Measurements from ENCODE around the gene LSM12.
A peak's percentile ranks its signal among the peaks of the same experiment; 100 is the strongest.

LSM12 gene

GRCh38 chr17:44075598-44076293, 9.3 kb upstream of the LSM12 start:
- peaks cover 39% of the 10 kb centered on the region for H3K36me3 ChIP-seq (ENCODE audit: control insufficient read depth, insufficient read depth, low read length)
- no peak overlapping the region for H3K4me3 ChIP-seq (replicated peaks; ENCODE audit: low read depth, low read length)

GRCh38 chr17:44074911-44075285, 8.4 kb upstream of the LSM12 start:
- Histone ChIP-seq H3K4me3 (replicated peaks; ENCODE audit: low read depth, low read length) (no peak overlapping the region), H3K36me3 (ENCODE audit: control insufficient read depth, insufficient read depth, low read length) (peaks cover 31% of the 10 kb centered on the region), H3K27me3 (replicated peaks; ENCODE audit: control insufficient read depth, insufficient read depth, low read length) (no peaks in the 10 kb centered on the region)
- DNase-seq (ENCODE audit: extremely low read depth, insufficient read length) = no peak
- TF ChIP-seq CTCF (IDR thresholded peaks at IDR 0.05; ENCODE audit: insufficient read depth, low read length, poor library complexity, severe bottlenecking) = no peak

More at GRCh38 chr17:44075598-44076293, 9.3 kb upstream of the LSM12 start:
- no peak for DNase-seq (ENCODE audit: extremely low read depth, insufficient read length)
- no peak for TF ChIP-seq CTCF (IDR thresholded peaks at IDR 0.05; ENCODE audit: insufficient read depth, low read length, poor library complexity, severe bottlenecking)
- no peaks in the 10 kb centered on the region for H3K27me3 ChIP-seq (replicated peaks; ENCODE audit: control insufficient read depth, insufficient read depth, low read length)

- H3K27me3 ChIP-seq (replicated peaks; ENCODE audit: control insufficient read depth, insufficient read depth, low read length) = no peaks in the 10 kb centered on the region
- DNase-seq (ENCODE audit: extremely low read depth, insufficient read length) = no peak
- H3K4me3 ChIP-seq (replicated peaks; ENCODE audit: low read depth, low read length) = no peak overlapping the region
- peaks cover 29% of the 10 kb centered on the region for H3K36me3 ChIP-seq (ENCODE audit: control insufficient read depth, insufficient read depth, low read length)
- no peak for TF ChIP-seq CTCF (IDR thresholded peaks at IDR 0.05; ENCODE audit: insufficient read depth, low read length, poor library complexity, severe bottlenecking)
Measured at GRCh38 chr17:44074231-44074910, 7.9 kb upstream of the LSM12 start.

- H3K36me3 ChIP-seq (ENCODE audit: control insufficient read depth, insufficient read depth, low read length) = peaks cover 19% of the 10 kb centered on the region
- no peaks in the 10 kb centered on the region for H3K27me3 ChIP-seq (replicated peaks; ENCODE audit: control insufficient read depth, insufficient read depth, low read length)
- no peak for DNase-seq (ENCODE audit: extremely low read depth, insufficient read length)
- TF ChIP-seq CTCF (IDR thresholded peaks at IDR 0.05; ENCODE audit: insufficient read depth, low read length, poor library complexity, severe bottlenecking) = no peak
- peak overlapping the region; percentile 87 for H3K4me3 ChIP-seq (replicated peaks; ENCODE audit: low read depth, low read length)
Measured at GRCh38 chr17:44071772-44072171, 5.3 kb upstream of the LSM12 start.

GRCh38 chr17:44071198-44071520, 4.7 kb upstream of the LSM12 start:
- no peaks in the 10 kb centered on the region for H3K27me3 ChIP-seq (replicated peaks; ENCODE audit: control insufficient read depth, insufficient read depth, low read length)
- H3K36me3 ChIP-seq (ENCODE audit: control insufficient read depth, insufficient read depth, low read length) = peaks cover 15% of the 10 kb centered on the region
- H3K4me3 ChIP-seq (replicated peaks; ENCODE audit: low read depth, low read length) = peak overlapping the region; percentile 87
- no peak for TF ChIP-seq CTCF (IDR thresholded peaks at IDR 0.05; ENCODE audit: insufficient read depth, low read length, poor library complexity, severe bottlenecking)
- DNase-seq (ENCODE audit: extremely low read depth, insufficient read length) = no peak

Data from GM06990 (cell line).